A673 (cell line): ENCODE results near the gene CFHR1. TPM values are rescaled to one million over a fixed set of nuclear protein-coding genes. Genes with fewer than 3 reads are reported as not detected.

Experiments used
- BruUV-seq: library from RNA; stranded (reverse); fragments of 400-500 nt; replicated peaks from 2 replicates; lab custom pipeline; 2021; lab: Mats Ljungman, UMichigan
- CTCF ChIA-PET: fragments of 300-600 bp; sonication (Branson Sonifier 250); formaldehyde crosslinking; loops from one replicate; lab custom pipeline; 2022; ENCODE audit warnings: antibody characterized with exemption; lab: Charles Lee
- POLR2A ChIA-PET: fragments of 300-600 bp; sonication (Branson Sonifier 250); formaldehyde crosslinking; loops from one replicate; lab custom pipeline; 2022; ENCODE audit warnings: antibody characterized with exemption; ENCODE audit not compliant: low non-redundant PET; lab: Charles Lee
- DNase-seq: peaks from one replicate; pipeline ENCODE4 v3.0.0-alpha.2; 2015; ENCODE audit warnings: low spot score
- H3K27ac ChIP-seq: fragments of 200-600 bp; sonication (generic); 2 replicates; pipeline ENCODE4 v1.5.1; 2016; ENCODE audit warnings: mixed run types, low read depth, mild to moderate bottlenecking, mixed read lengths, antibody characterized with exemption, low read length; ENCODE audit not compliant: poor library complexity, severe bottlenecking
- H3K27me3 ChIP-seq: fragments of 200-600 bp; sonication (generic); replicated peaks from 2 replicates; pipeline ENCODE4 v1.6.1; 2017; ENCODE audit warnings: mixed run types, low read depth, mild to moderate bottlenecking, mixed read lengths, antibody characterized with exemption, low read length; ENCODE audit not compliant: insufficient read depth, poor library complexity
- H3K36me3 ChIP-seq: fragments of 200-600 bp; sonication (generic); 2 replicates; pipeline ENCODE4 v1.6.1; 2016; ENCODE audit warnings: mixed run types, mild to moderate bottlenecking, mixed read lengths, antibody characterized with exemption, low read length; ENCODE audit not compliant: insufficient read depth, poor library complexity, severe bottlenecking
- H3K4me1 ChIP-seq: fragments of 200-600 bp; sonication (generic); 2 replicates; pipeline ENCODE4 v1.6.1; 2017; ENCODE audit warnings: mixed run types, mild to moderate bottlenecking, mixed read lengths, antibody characterized with exemption, low read length; ENCODE audit not compliant: insufficient read depth, poor library complexity, severe bottlenecking
- H3K4me3 ChIP-seq: fragments of 200-600 bp; sonication (generic); 2 replicates; pipeline ENCODE4 v1.5.1; 2016; ENCODE audit warnings: low read depth, mixed run types, mild to moderate bottlenecking, mixed read lengths, low read length; ENCODE audit not compliant: poor library complexity, severe bottlenecking
- H3K9me3 ChIP-seq: fragments of 200-600 bp; sonication (generic); 2 replicates; pipeline ENCODE4 v1.6.1; 2016; ENCODE audit warnings: mixed run types, low read depth, mild to moderate bottlenecking, mixed read lengths, antibody characterized with exemption, low read length; ENCODE audit not compliant: poor library complexity, severe bottlenecking
- EZH2 ChIP-seq: fragments of 200-600 bp; sonication (generic); IDR thresholded peaks from 2 replicates; pipeline ENCODE4 v1.6.1; 2017; ENCODE audit warnings: borderline replicate concordance, low read depth, mild to moderate bottlenecking, mixed read lengths, antibody characterized with exemption, low read length; ENCODE audit not compliant: poor library complexity, severe bottlenecking
- intact Hi-C: fragments of 100-400 bp; cut with micrococcal nuclease; formaldehyde crosslinking; loops from one replicate; pipeline ENCODE4 v1.10.0; 2022; ENCODE audit not compliant: unreplicated experiment
- total RNA-seq: library from RNA; stranded (reverse); gene quantifications from 2 replicates; pipeline ENCODE4 v1.2.3, GENCODE V29; 2021
- TF ChIP-seq, protein P1 (sequence below): fragments of 300-800, 200-600 bp; sonication (generic); conservative IDR thresholded peaks from 2 replicates; pipeline ENCODE4 v1.5.1; 2017; ENCODE audit warnings: low read depth, mild to moderate bottlenecking, antibody characterized with exemption, low read length, moderate library complexity, mixed read lengths

CFHR1 gene
- total RNA-seq, 1 experiment from 2014 or later: not detected

GRCh38 chr1:196860323-196860884 is 40.9 kb downstream of the CFHR1 start:
- intact Hi-C loops: no loop called here
- CTCF ChIA-PET: no interaction called here
- Histone ChIP-seq H3K27me3 (no peaks in the 10 kb centered on the region), H3K4me3 (no peak overlapping the region), H3K36me3 (no peaks in the 10 kb centered on the region), H3K9me3 (no peaks in the 10 kb centered on the region), H3K4me1 (no peaks in the 10 kb centered on the region), H3K27ac (no peak overlapping the region)
- POLR2A ChIA-PET: no interaction called here
- BruUV-seq: no TSS peak
- no peak for DNase-seq
- no peak for TF ChIP-seq EZH2
- TF ChIP-seq, protein P1, sequence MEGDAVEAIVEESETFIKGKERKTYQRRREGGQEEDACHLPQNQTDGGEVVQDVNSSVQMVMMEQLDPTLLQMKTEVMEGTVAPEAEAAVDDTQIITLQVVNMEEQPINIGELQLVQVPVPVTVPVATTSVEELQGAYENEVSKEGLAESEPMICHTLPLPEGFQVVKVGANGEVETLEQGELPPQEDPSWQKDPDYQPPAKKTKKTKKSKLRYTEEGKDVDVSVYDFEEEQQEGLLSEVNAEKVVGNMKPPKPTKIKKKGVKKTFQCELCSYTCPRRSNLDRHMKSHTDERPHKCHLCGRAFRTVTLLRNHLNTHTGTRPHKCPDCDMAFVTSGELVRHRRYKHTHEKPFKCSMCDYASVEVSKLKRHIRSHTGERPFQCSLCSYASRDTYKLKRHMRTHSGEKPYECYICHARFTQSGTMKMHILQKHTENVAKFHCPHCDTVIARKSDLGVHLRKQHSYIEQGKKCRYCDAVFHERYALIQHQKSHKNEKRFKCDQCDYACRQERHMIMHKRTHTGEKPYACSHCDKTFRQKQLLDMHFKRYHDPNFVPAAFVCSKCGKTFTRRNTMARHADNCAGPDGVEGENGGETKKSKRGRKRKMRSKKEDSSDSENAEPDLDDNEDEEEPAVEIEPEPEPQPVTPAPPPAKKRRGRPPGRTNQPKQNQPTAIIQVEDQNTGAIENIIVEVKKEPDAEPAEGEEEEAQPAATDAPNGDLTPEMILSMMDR: no peak

GRCh38 chr1:196861429-196861828 is 41.9 kb downstream of the CFHR1 start:
- no peak for DNase-seq
- Histone ChIP-seq H3K4me1 (no peaks in the 10 kb centered on the region), H3K27ac (no peak overlapping the region), H3K9me3 (no peaks in the 10 kb centered on the region), H3K36me3 (no peaks in the 10 kb centered on the region), H3K4me3 (no peak overlapping the region), H3K27me3 (no peaks in the 10 kb centered on the region)
- POLR2A ChIA-PET: no interaction called here
- CTCF ChIA-PET: no interaction called here
- intact Hi-C loops: no loop called here
- BruUV-seq: no TSS peak
- TF ChIP-seq EZH2: no peak
- TF ChIP-seq, protein P1: no peak

DNA sequence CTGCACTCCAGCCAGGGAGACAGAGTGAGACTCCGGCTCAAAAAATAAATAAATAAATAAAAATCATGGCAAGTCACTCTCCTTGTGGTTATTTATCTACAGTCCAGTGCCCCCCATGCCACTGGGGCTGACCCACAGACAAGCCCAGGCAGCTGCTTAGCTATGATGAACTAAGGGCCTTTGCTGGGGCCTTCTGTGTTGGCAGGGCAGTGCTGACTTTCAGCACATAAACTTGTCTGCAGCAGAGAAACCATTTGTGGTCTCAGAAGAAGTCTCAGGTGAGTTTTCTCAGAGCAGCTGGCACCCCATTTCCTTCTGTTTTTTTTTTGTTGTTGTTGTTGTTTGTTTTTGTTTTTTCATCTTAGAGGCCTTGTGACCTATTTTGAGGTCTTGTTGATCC is 47.4 kb downstream of the CFHR1 start:
- no TSS peak for BruUV-seq
- Histone ChIP-seq H3K4me1 (no peaks in the 10 kb centered on the region), H3K36me3 (no peaks in the 10 kb centered on the region), H3K9me3 (no peaks in the 10 kb centered on the region), H3K4me3 (no peak overlapping the region), H3K27ac (no peak overlapping the region), H3K27me3 (no peaks in the 10 kb centered on the region)
- DNase-seq: no peak
- TF ChIP-seq, protein P1: no peak
- TF ChIP-seq EZH2: no peak
- ChIA-PET POLR2A (no interaction called here), CTCF (no interaction called here)
- intact Hi-C loops: no loop called here
